Suppressor macrophage treated with lipopolysaccharide for 1 hour (primary cell): ENCODE results near the gene B3GLCT.
"Not testable (repeated sequence)": the region's sequence is repeated elsewhere in the genome, so short reads cannot be mapped to it uniquely, and the experiment has no call there.

ENCODE experiments used
- DNase-seq, 3 donors: peaks; one replicate each; pipeline ENCODE4 v3.0.0-alpha.2; 2020 to 2022

B3GLCT gene

DNA sequence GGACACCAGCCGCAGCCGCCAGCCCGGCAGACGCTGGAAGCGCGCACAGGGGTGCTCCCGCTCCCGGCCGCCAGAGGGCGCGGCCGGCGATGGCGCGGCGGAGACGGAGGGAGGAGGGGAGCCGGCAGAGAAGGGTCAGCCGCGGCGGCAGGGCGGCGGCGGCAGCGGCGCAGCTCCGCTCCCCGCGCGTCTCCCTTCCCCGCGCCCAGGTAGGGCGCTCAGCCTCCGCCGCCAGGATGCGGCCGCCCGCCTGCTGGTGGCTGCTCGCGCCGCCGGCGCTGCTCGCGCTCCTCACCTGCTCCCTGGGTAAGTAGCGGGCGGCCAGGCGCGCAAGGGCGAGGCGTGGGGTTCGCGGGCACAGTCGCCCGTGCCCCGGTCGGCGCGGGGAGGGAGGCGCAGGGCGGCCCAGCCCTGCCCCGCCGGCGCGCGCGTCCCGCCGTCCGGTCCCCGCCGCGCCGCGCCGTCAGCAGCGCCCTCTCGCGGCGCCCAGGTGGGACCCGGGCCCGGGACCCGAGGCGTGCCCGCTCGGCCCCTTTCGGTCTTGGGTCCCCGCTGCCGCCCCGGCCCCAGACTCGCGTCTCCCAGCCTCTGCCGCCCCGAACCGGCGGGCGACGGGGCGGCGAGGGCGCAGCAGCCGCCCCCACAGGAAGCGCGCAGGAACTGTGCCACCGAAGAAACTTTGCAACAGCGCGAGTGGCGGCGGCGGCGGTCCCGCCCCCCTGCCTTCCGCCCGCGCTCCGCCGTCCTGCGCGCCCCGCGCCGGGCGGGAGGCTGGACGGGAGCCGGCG, at the start of gene B3GLCT:
B3GLCT (plus strand) TSS at position 127 of the 788 bp plus-strand sequence; CDS start at position 237, 110 bp downstream.
- peak; percentile 82 to 93 (median 90) for DNase-seq

DNA sequence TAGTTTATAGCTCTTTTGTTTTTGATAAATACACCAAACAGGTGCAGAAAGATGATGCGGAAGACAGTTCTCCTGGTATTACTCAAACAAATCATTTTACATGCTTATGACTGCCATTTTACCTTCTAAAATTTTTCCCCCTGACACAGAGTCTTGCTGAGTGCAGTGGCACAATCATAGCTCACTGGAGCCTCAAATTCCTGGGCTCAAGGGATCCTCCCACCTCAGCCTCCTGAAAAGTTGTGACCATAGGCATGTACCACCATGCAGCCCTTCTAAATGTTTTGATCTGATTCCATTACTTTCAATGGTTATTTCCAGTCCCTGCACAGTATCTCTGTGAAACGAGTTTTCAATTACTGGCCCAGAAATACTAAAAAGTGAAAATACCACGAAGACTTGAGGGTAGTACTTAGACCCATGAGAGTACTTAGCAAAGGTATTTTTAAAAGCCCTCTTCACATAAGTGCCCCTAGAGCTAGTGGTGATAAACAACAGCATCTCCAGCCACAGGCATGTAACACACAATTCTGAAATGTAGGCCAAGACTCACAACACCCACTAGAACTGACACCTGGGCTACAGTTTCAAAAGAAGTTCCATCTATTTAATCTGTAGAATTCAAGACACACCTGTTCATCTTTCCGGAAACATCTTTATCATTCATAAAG, 49.3 kb upstream of the B3GLCT start:
- no peak for DNase-seq

DNA sequence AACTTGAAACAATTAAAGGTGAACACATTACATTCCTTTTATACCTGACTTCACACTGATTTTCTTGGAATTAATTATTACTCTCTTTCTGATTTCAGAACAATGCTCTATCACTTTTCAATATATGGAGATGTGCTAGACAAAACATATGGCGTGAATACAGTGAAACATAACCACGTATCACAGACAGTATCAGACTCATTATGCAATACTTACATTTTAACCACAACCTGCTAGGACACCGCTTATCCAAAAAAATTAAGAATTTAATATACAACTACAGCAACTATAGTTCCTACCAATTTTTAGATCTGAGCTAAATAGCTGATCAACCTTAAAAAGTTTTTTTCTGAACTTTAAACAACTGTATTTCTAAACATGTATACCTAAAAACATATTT, 47.9 kb upstream of the B3GLCT start:
- DNase-seq = no peak

DNA sequence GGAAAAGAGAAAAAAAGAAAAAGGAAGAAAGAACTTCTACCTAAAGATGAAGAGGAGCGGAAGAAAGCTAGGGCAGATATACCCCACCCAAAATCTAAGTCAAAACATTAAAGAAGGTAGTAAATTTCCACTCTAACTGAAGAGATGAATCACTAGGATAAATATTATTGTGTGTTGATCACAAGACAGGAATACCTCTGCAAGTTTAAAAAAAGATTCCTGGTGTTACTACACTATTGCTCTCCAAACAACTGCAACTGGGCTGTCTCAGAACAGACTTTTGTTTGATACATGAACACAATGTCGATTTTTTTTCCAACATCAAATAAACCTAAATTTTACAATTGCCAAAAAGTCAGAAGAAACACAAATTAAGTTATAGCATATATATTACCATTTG, 44.8 kb upstream of the B3GLCT start:
- no peak for DNase-seq

- DNase-seq = no peak
These were observed 40.5 kb upstream of the B3GLCT start for GRCh38 chr13:31159306-31159705.

DNA sequence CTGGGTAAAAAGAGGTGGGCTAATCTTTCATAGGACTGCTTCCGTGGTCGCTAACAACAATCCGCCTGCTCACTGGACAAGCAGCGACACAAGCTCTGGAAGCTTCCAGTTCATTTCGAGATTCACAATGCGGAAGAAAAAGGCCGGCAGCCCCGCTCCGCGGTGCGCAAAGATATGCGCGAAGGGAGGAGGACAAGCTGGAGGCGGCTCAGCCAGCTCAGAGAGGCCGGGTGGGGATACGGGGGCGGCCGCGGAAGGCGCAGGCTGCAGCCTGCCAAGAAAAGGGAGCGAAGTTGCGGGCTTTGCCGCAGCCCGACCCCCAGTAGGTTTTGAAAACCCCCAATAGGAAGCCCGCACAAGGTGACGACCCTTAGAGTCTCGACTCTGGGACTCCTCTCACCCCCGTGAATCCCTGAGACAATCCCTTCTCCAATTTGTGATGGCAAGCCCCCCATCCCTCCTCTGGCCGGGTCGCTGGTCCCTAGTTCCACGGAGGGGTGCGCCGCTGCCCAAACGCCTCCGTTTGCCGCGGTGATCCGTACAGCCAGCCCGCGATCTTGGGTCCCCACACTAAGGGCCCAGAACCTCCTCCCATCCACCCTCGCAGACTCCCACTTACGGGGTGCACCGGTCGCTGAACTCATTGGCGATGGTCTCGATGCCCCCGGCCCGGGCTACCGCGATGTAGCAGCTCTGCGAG, 38.8 kb upstream of the B3GLCT start:
- DNase-seq = peak; percentile 87 to 89 (median 89)

GRCh38 chr13:31161557-31162150, 38.1 kb upstream of the B3GLCT start, which contains the start of gene HSPH1:
HSPH1 (minus strand) TSS chr13:31161904; CDS start chr13:31161582, 322 bp downstream.
- DNase-seq = peak; percentile 99

- DNase-seq = peak; percentile 96 to 97 (median 97)
These were observed 37.4 kb upstream of the B3GLCT start for GRCh38 chr13:31162151-31163008.

DNA sequence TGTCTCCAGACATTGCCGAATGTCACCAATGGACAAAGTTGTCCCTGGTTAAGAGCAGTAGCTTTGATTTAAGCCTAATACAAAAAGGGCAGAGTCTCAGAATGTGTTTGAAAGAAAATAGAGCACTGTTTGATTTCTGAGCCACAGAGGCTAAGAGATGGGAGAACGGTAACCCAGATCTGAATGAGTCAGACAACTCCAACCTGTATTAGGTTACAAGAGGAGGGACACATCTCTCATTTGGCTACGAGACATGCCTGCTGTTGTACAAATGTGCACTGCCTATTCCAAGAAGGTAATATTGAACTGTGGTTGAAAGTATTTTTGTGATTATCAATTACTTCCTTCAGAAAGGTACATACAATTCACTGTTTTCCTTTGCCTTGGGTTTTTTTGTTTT, 33.2 kb upstream of the B3GLCT start:
- no peak for DNase-seq

GRCh38 chr13:31167490-31167889, 32.3 kb upstream of the B3GLCT start:
- DNase-seq = no peak

- no peak for DNase-seq
These were observed 31.6 kb upstream of the B3GLCT start for GRCh38 chr13:31168166-31168565.

DNA sequence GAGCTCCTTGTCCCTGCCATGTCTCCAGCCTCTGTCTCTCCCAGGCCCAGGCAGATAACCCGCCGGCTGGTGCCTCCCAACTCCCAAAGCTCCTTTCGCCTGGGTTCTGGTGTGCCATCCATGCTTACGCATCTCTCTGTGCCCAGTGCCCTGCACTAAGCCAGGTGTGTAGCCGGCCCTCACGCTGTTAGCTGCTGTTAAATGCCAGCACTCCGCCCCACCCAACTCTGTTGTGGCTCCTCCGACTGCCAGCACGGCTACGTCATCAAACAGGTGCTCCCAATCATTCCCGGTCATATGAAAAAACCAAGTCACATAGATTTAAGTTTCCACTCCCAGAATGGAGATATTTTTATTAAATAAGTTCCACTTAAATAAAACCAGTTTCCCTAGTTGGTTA, 31.0 kb upstream of the B3GLCT start:
- no peak for DNase-seq

DNA sequence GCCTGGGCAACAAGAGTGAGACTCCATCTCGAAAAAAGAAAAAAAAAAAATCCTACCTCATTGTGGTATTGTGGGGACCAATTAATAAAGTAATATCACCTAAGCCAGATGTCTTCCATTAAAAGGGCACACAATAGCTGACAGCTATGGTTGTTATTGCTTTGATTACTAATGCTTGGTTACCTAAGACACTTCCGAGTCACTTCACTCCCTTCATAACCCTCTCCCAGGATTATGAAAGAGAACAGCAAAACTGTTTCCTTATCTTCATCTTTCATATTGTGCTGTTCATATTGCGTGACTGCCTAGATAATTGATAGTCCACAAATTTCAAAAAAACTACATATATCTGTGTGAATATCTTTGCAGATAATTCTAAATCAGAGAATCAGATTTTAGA, 27.8 kb upstream of the B3GLCT start:
- DNase-seq = no peak

- no peak for DNase-seq
These were observed 27.2 kb upstream of the B3GLCT start for GRCh38 chr13:31172535-31172934.

DNA sequence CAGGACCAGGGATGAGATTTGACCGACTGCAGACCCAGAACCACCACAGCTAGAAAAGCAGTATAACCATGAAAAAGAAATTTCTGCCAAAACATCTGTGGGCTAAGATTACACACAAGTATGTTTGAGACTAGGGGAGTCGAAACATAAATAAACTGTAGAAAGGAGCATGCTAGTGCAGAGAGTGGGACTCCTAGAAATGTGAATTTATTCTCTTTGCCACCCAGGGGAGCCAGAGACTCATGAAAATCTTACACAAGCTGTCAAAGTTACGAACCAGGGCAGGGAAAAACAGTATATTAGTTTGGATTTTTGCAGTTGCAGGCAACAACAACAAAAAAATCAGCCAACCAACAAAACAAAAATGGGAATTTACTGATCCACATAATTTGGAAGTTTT, 25.8 kb upstream of the B3GLCT start:
- DNase-seq = no peak

DNA sequence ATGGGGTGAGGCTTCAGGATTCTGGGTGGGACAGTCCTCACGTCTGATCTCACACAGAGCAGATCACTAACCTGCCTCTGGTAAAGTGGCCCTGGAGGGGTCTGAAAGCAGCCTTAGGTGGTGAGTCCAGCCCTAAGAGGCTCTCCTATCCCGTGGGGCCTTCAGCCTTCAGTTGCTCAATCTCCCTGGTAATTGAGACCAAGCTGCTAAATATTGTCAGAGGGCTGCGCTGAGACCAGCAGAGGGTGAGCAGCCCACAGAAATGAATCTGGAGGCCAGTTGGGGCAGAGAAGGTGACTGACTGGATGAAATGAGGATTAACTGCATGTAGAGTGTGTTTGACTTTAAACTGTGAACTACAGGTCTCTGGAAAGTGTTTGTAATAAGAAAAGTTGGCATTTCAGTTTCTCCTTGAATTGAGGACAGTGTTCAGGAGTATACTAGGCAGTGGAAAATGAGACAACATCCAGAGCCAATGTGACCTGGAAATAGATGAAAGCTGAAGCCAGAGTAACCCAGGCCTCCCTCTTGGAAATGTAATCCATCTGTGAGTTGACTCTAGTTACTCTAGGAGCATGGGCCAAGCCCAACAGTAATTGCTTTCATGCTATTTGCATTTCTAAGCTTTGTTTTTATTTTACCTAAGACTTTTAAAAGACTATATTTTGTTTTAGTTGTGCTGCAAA, 23.8 kb upstream of the B3GLCT start:
- no peak for DNase-seq

DNA sequence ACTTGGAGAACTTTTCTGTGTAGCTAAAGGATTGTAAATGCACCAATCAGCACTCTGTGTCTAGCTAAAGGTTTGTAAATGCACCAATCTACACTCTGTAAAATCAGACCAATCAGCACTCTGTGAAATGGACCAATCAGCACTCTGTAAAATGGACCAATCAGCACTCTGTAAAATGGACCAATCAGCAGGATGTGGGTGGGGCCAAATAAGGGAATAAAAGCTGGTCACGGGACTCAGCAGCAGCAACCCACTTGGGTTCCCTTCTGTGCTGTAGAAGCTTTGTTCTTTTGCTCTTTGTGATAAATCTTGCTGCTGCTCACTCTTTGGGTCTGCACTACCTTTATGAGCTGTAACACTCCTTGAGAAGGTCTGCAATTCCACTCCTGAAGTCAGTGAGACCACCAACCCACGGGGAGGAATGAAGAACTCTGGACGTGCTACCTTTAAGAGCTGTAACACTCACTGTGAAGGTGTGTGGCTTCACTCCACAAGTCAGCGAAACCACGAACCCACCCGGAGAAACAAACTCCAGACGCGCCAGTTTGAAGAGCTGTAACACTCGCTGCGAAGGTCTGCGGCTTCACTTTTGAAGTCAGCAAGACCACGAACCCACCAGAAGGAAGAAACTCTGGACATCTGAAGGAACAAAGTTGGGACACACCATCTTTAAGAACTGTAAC, 21.8 kb upstream of the B3GLCT start:
- not testable (repeated sequence) for DNase-seq

GRCh38 chr13:31179241-31179640, 20.5 kb upstream of the B3GLCT start:
- DNase-seq = no peak

- DNase-seq = no peak
These were observed 20.0 kb upstream of the B3GLCT start for GRCh38 chr13:31179754-31180153.

DNA sequence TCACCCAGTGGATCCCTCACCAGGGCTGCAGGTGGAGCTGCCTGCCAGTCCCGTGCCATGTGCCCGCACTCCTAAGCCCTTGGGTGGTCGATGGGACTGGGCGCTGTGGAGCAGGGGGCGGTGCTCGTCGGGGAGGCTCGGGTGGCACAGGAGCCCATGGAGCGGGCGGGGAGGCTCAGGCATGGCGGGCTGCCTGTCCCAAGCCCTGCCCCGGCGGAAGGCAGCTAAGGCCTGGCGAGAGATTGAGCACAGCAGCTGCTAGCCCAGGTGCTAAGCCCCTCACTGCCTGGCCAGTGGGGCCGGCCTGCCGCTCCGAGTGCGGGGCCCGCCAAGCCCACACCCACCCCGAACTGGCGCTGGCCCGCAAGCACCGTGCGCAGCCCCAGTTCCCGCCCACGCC, 16.8 kb upstream of the B3GLCT start:
- DNase-seq = no peak

DNA sequence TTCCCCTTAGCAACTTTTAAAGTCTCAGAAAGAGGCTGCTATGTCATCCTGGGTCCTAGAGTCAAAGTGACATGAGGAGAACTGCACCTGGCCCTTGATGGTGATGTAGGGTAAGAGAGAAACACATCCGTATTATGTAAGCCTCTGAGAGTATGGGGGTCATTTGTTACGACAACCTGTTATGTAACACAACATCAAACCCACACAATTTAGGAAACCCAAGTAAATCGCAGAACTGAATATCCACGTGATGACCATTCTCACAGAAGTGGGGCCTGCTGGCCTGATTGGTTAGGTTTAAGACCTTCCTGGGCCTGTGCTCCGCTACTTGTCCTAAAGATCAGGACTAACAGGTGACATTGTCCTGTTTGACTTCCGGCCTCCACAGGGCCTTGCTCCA, 15.3 kb upstream of the B3GLCT start:
- no peak for DNase-seq
